HepG2 (cell line): ENCODE measurements around the gene CCDC57. TPM values are rescaled to one million over a fixed set of nuclear protein-coding genes. Genes with fewer than 3 reads are reported as not detected.

Experiments
- CTCF ChIP-seq: sonication (generic); formaldehyde crosslinking; IDR thresholded peaks from 2 replicates; pipeline ENCODE4 v1.5.0; 2020; ENCODE audit warnings: mild to moderate bottlenecking, missing genetic modification reagents, moderate library complexity
- ESRRA ChIP-seq: sonication (generic); formaldehyde crosslinking; IDR thresholded peaks from 2 replicates; pipeline ENCODE4 v1.5.1; 2020; ENCODE audit warnings: mild to moderate bottlenecking, low read depth, missing genetic modification reagents
- FOXA1 ChIP-seq, 2 experiments: fragments of 450-650 bp in 1 of 2; sonication (generic) in 1 of 2; formaldehyde crosslinking in 1 of 2; IDR thresholded peaks; 2 replicates each; pipeline versions ENCODE4 v1.4.0 to v1.6.1; 2016 to 2020; ENCODE audit warnings: missing genetic modification reagents in 1 of 2
- HDAC6 ChIP-seq: fragments of 200-600 bp; sonication (generic); IDR thresholded peaks from 2 replicates; pipeline ENCODE4 v1.7.0; 2017; ENCODE audit warnings: mild to moderate bottlenecking, antibody characterized with exemption, low read length, low read depth
- HNRNPH1 ChIP-seq: fragments of 200-400 bp; formaldehyde crosslinking; optimal IDR thresholded peaks from 2 replicates; pipeline ENCODE3; 2017; ENCODE audit warnings: mild to moderate bottlenecking, low read depth, low read length
- IRX3 ChIP-seq: sonication (generic); formaldehyde crosslinking; IDR thresholded peaks from 2 replicates; pipeline ENCODE4 v1.8.1; 2023; ENCODE audit warnings: mild to moderate bottlenecking, low read depth, missing genetic modification reagents, borderline replicate concordance
- LBX2 ChIP-seq: sonication (generic); formaldehyde crosslinking; IDR thresholded peaks from 2 replicates; pipeline ENCODE4 v1.5.0; 2020; ENCODE audit warnings: missing genetic modification reagents, mild to moderate bottlenecking, borderline replicate concordance
- MAZ ChIP-seq, 2 experiments: sonication (generic) in 1 of 2; formaldehyde crosslinking in 1 of 2; IDR thresholded peaks; 2 replicates each; pipeline versions ENCODE4 v1.5.0 to v1.6.1; 2012 to 2020; ENCODE audit warnings: low read depth in 2 of 2, mild to moderate bottlenecking in 2 of 2, borderline replicate concordance in 1 of 2, improper control_type of control experiment in 1 of 2, low read length in 1 of 2, missing genetic modification reagents in 1 of 2, moderate library complexity in 1 of 2
- MLLT10 ChIP-seq: sonication (generic); formaldehyde crosslinking; IDR thresholded peaks from 2 replicates; pipeline ENCODE4 v1.4.0; 2020; ENCODE audit warnings: missing genetic modification reagents
- MYC ChIP-seq: sonication (generic); formaldehyde crosslinking; IDR thresholded peaks from 2 replicates; pipeline ENCODE4 v1.9.0; 2021; ENCODE audit warnings: missing genetic modification reagents, borderline replicate concordance
- POLR2G ChIP-seq: fragments of 200-400 bp; formaldehyde crosslinking; IDR thresholded peaks from 2 replicates; pipeline ENCODE4 v1.6.1; 2018; ENCODE audit warnings: mild to moderate bottlenecking, low read depth, low read length, moderate library complexity
- TAF15 ChIP-seq: fragments of 200-400 bp; formaldehyde crosslinking; IDR thresholded peaks from one replicate; pipeline ENCODE4 v1.6.1; 2018; ENCODE audit warnings: mild to moderate bottlenecking, low read depth, low read length; ENCODE audit not compliant: poor library complexity, severe bottlenecking
- TP53 ChIP-seq: sonication (generic); formaldehyde crosslinking; conservative IDR thresholded peaks from 2 replicates; pipeline ENCODE4 v1.4.0; 2020; ENCODE audit warnings: missing genetic modification reagents
- WIZ ChIP-seq: sonication (generic); formaldehyde crosslinking; IDR thresholded peaks from 2 replicates; pipeline ENCODE4 v1.5.1; 2020; ENCODE audit warnings: mild to moderate bottlenecking, missing genetic modification reagents
- ZBTB38 ChIP-seq: sonication (generic); formaldehyde crosslinking; IDR thresholded peaks from 2 replicates; pipeline ENCODE4 v1.5.1; 2020; ENCODE audit warnings: mild to moderate bottlenecking, missing genetic modification reagents
- ZC3H13 ChIP-seq: sonication (generic); formaldehyde crosslinking; IDR thresholded peaks from 2 replicates; pipeline ENCODE4 v1.8.1; 2023; ENCODE audit warnings: mild to moderate bottlenecking, missing genetic modification reagents, moderate library complexity
- ZFYVE20 ChIP-seq: sonication (generic); formaldehyde crosslinking; IDR thresholded peaks from 2 replicates; pipeline ENCODE4 v1.8.0; 2023; ENCODE audit warnings: low read depth, mild to moderate bottlenecking, moderate library complexity, missing genetic modification reagents, borderline replicate concordance
- ZNF251 ChIP-seq: sonication (generic); formaldehyde crosslinking; IDR thresholded peaks from 2 replicates; pipeline ENCODE4 v1.9.0; 2021; ENCODE audit warnings: mild to moderate bottlenecking, missing genetic modification reagents
- ZNF274 ChIP-seq: sonication (generic); formaldehyde crosslinking; IDR thresholded peaks from 2 replicates; pipeline ENCODE4 v1.5.1; 2020; ENCODE audit warnings: mild to moderate bottlenecking, missing genetic modification reagents
- ZSCAN21 ChIP-seq: sonication (generic); formaldehyde crosslinking; IDR thresholded peaks from 2 replicates; pipeline ENCODE4 v1.8.0; 2022; ENCODE audit warnings: mild to moderate bottlenecking, missing genetic modification reagents, moderate library complexity, borderline replicate concordance
- polyA plus RNA-seq, 8 experiments: library from polyadenylated mRNA; depleted of rRNA in 3 of 8; stranded (reverse) in 7 of 8; unstranded in 1 of 8; fragments of >200 nt; fragmentation: Illumina TruSeq in 4 of 8; extraction: Trizol in 4 of 8; gene quantifications; 2 replicates each; pipeline versions ENCODE4 v1.2.1 to v1.2.3, GENCODE V29; 2011 to 2016; ENCODE audit warnings: low read depth in 4 of 8, missing spikeins in 1 of 8, mixed read lengths in 1 of 8; ENCODE audit not compliant: insufficient read depth in 1 of 8
- total RNA-seq, 5 experiments: library from RNA; depleted of rRNA; stranded (reverse); fragments of >200 nt; fragmentation: Illumina TruSeq; extraction: Trizol; gene quantifications; 2 replicates each; pipeline ENCODE4 v1.2.3, GENCODE V29; 2016; ENCODE audit warnings: low read depth in 1 of 5
- TF ChIP-seq, protein P1 (sequence below): IDR thresholded peaks from 2 replicates; pipeline ENCODE4 v1.6.1; 2016; ENCODE audit warnings: control low read depth
- TF ChIP-seq, protein P2 (sequence below): sonication (generic); formaldehyde crosslinking; IDR thresholded peaks from 2 replicates; pipeline ENCODE4 v1.5.1; 2020; ENCODE audit warnings: mild to moderate bottlenecking, missing genetic modification reagents

The CCDC57 gene
- total and polyA plus RNA-seq, 2 of the 13 experiments (the other 11 are each of a cell fraction or from before 2014, with no cell fraction given) = 59.3 to 59.9 TPM

DNA sequence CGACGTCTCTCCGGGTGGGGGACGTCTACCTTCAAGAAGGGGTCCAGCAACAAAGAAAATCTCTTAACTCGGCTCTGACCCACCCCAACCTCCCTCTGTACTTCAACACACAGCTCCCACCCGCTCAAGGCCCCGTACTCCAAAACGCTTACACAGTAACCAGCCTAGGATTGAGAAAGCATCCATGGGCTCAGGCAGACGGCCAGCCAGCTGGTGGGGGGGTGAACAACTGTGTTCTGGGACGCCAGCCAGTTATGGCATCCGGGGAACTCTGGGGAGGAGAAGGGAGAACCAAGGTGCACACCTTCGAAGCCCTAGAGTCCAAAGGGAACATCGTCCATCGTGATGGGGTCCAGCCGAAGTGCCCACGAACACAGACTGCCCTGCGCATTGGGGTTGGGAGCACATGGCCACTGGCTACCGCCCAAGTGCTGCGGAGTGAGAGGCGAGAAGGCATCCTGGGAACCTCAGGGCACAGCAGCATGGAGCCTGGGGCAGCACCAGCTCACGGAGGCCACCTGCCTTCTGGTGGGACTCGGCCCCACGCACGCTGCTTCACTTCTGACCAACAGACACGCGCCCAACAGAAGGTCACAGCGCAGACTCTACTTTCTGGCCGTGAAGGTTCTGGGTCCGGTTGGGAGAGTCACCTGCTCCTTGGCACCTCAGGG lies 30.5 kb upstream of the CCDC57 start (continued):
- TF ChIP-seq MAZ (IDR thresholded peaks at IDR 0.05; ENCODE audit: borderline replicate concordance, low read depth, low read length) (no peak), MAZ (CRISPR knock-in tag; IDR thresholded peaks at IDR 0.05; ENCODE audit: low read depth) (0 out of 2 replicates have a peak, but pooled peaks have one; percentile 4), MLLT10 (CRISPR knock-in tag) (no peak), ZC3H13 (peak; percentile 96), ZSCAN21 (CRISPR knock-in tag) (no peak; the same call in 1 of the 2 replicates), FOXA1 (IDR thresholded peaks at IDR 0.05) (no peak), FOXA1 (CRISPR knock-in tag; IDR thresholded peaks at IDR 0.05) (peak; percentile 14; the same call in 1 of the 2 replicates), TP53 (CRISPR knock-in tag) (0 out of 2 replicates have a peak, but pooled peaks have one; percentile 1), ZBTB38 (CRISPR knock-in tag) (peak; percentile 64), HNRNPH1 (peak; percentile 54), POLR2G (peak; percentile 68), ZNF251 (0 out of 2 replicates have a peak, but pooled peaks have one; percentile 28), TAF15 (peak; percentile 67), ZNF274 (CRISPR knock-in tag) (no peak), IRX3 (CRISPR knock-in tag) (0 out of 2 replicates have a peak, but pooled peaks have one; percentile 56), MYC (CRISPR knock-in tag) (peak; percentile 68; the same call in 1 of the 2 replicates), HDAC6 (no peak), ZFYVE20 (CRISPR knock-in tag) (0 out of 2 replicates have a peak, but pooled peaks have one; percentile 61), WIZ (CRISPR knock-in tag) (peak; percentile 34; the same call in 1 of the 2 replicates), LBX2 (peak; percentile 23; the same call in 1 of the 2 replicates), ESRRA (CRISPR knock-in tag) (peak; percentile 64), CTCF (CRISPR knock-in tag) (0 out of 2 replicates have a peak, but pooled peaks have one; percentile 10)
- TF ChIP-seq, protein P1, sequence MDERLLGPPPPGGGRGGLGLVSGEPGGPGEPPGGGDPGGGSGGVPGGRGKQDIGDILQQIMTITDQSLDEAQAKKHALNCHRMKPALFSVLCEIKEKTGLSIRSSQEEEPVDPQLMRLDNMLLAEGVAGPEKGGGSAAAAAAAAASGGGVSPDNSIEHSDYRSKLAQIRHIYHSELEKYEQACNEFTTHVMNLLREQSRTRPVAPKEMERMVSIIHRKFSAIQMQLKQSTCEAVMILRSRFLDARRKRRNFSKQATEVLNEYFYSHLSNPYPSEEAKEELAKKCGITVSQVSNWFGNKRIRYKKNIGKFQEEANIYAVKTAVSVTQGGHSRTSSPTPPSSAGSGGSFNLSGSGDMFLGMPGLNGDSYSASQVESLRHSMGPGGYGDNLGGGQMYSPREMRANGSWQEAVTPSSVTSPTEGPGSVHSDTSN (CRISPR knock-in tag) = no peak
- TF ChIP-seq, protein P2, sequence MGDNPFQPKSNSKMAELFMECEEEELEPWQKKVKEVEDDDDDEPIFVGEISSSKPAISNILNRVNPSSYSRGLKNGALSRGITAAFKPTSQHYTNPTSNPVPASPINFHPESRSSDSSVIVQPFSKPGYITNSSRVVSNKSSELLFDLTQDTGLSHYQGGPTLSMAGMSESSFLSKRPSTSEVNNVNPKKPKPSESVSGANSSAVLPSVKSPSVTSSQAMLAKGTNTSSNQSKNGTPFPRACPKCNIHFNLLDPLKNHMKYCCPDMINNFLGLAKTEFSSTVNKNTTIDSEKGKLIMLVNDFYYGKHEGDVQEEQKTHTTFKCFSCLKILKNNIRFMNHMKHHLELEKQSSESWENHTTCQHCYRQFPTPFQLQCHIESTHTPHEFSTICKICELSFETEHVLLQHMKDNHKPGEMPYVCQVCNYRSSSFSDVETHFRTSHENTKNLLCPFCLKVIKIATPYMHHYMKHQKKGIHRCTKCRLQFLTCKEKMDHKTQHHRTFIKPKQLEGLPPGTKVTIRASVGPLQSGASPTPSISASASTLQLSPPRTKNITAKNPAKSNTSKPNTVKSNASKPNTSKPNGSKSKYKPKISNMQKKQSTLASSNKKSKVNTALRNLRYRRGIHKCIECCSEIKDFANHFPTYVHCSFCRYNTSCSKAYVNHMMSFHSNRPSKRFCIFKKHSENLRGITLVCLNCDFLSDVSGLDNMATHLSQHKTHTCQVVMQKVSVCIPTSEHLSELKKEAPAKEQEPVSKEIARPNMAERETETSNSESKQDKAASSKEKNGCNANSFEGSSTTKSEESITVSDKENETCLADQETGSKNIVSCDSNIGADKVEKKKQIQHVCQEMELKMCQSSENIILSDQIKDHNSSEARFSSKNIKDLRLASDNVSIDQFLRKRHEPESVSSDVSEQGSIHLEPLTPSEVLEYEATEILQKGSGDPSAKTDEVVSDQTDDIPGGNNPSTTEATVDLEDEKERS (CRISPR knock-in tag) = 0 out of 2 replicates have a peak, but pooled peaks have one; percentile 68
